NCI-H2029 treated with DMSO at 0.1 percent for 48 hours (cell line): Measurements from ENCODE around the gene SLC35E4.
"Not testable (repeated sequence)": the region's sequence is repeated elsewhere in the genome, so short reads cannot be mapped to it uniquely, and the experiment has no call there.

Source experiments
- DNase-seq: peaks from one replicate; lab custom pipeline; 2025; lab: John Stamatoyannopoulos, UW

Gene SLC35E4

GRCh38 chr22:30635273-30636225, at the start of gene SLC35E4:
TSS of gene SLC35E4 (plus strand) at chr22:30635781. CDS start at chr22:30636451, 670 bp downstream.
- peak; percentile 27 for DNase-seq

- DNase-seq: no peak
Measured at GRCh38 chr22:30586414-30586813, 49.2 kb upstream of the SLC35E4 start.

- no peak for DNase-seq
Measured at GRCh38 chr22:30591191-30591587, 44.4 kb upstream of the SLC35E4 start.

GRCh38 chr22:30591588-30592359, 43.8 kb upstream of the SLC35E4 start, which contains the start of gene PES1:
TSS of gene PES1 (minus strand) at chr22:30591910. CDS start at chr22:30591833, 77 bp downstream.
- peak; percentile 93 for DNase-seq

GRCh38 chr22:30592360-30592713, 43.2 kb upstream of the SLC35E4 start:
- not testable (repeated sequence) for DNase-seq

GRCh38 chr22:30596199-30596598, 39.4 kb upstream of the SLC35E4 start:
- no peak for DNase-seq

GRCh38 chr22:30596886-30597285, 38.7 kb upstream of the SLC35E4 start:
- DNase-seq: no peak

- no peak for DNase-seq
Measured at GRCh38 chr22:30598986-30599385, 36.6 kb upstream of the SLC35E4 start.

GRCh38 chr22:30600921-30601320, 34.7 kb upstream of the SLC35E4 start:
- no peak for DNase-seq

- no peak for DNase-seq
Measured at GRCh38 chr22:30601464-30601863, 34.1 kb upstream of the SLC35E4 start.

- DNase-seq: no peak
Measured at GRCh38 chr22:30602049-30602448, 33.5 kb upstream of the SLC35E4 start.

- DNase-seq: no peak
Measured at GRCh38 chr22:30603801-30604200, 31.8 kb upstream of the SLC35E4 start.

- DNase-seq: no peak
Measured at GRCh38 chr22:30604723-30605122, 30.9 kb upstream of the SLC35E4 start.

GRCh38 chr22:30605449-30606110, 30.0 kb upstream of the SLC35E4 start:
- DNase-seq: peak; percentile 49

GRCh38 chr22:30606455-30607299, 28.9 kb upstream of the SLC35E4 start, which contains the start of gene TCN2:
TSS of gene TCN2 (plus strand) at chr22:30607174. CDS start at chr22:30607332, 158 bp downstream.
- peak; percentile 12 for DNase-seq

- DNase-seq: no peak
Measured at GRCh38 chr22:30607300-30607930, 28.2 kb upstream of the SLC35E4 start.

GRCh38 chr22:30607939-30608338, 27.6 kb upstream of the SLC35E4 start:
- no peak for DNase-seq

GRCh38 chr22:30609260-30610185, 26.1 kb upstream of the SLC35E4 start:
- DNase-seq: no peak

GRCh38 chr22:30610299-30610698, 25.3 kb upstream of the SLC35E4 start:
- no peak for DNase-seq

- no peak for DNase-seq
Measured at GRCh38 chr22:30611197-30611596, 24.4 kb upstream of the SLC35E4 start.
